NCI-H1417 treated with DMSO at 0.1 percent for 48 hours (cell line): ENCODE results near the gene TBC1D19.

Experiments used
- DNase-seq: peaks from one replicate; lab custom pipeline; 2025; lab: John Stamatoyannopoulos, UW

The TBC1D19 gene

GRCh38 chr4:26782830-26783202, 198.9 kb downstream of the TBC1D19 start:
- DNase-seq, result no peak

- DNase-seq, result no peak
These were observed 200.5 kb downstream of the TBC1D19 start for GRCh38 chr4:26784207-26784865.

- DNase-seq, result no peak
These were observed 201.4 kb downstream of the TBC1D19 start for GRCh38 chr4:26785312-26785711.

- DNase-seq, result no peak
These were observed 201.9 kb downstream of the TBC1D19 start for GRCh38 chr4:26785810-26786209.

GRCh38 chr4:26786916-26787315, 203.0 kb downstream of the TBC1D19 start:
- no peak for DNase-seq

- DNase-seq, result no peak
These were observed 203.8 kb downstream of the TBC1D19 start for GRCh38 chr4:26787461-26788340.

GRCh38 chr4:26788341-26788733, 204.5 kb downstream of the TBC1D19 start:
- DNase-seq, result no peak

GRCh38 chr4:26789208-26789607, 205.3 kb downstream of the TBC1D19 start:
- no peak for DNase-seq

- DNase-seq, result no peak
These were observed 207.5 kb downstream of the TBC1D19 start for GRCh38 chr4:26791346-26791745.

GRCh38 chr4:26792639-26793038, 208.8 kb downstream of the TBC1D19 start:
- DNase-seq, result no peak

GRCh38 chr4:26793735-26794134, 209.9 kb downstream of the TBC1D19 start:
- no peak for DNase-seq

- no peak for DNase-seq
These were observed 212.2 kb downstream of the TBC1D19 start for GRCh38 chr4:26796081-26796480.

- DNase-seq, result no peak
These were observed 218.9 kb downstream of the TBC1D19 start for GRCh38 chr4:26802790-26803189.

- no peak for DNase-seq
These were observed 219.5 kb downstream of the TBC1D19 start for GRCh38 chr4:26803211-26803861.

- DNase-seq, result no peak
These were observed 220.6 kb downstream of the TBC1D19 start for GRCh38 chr4:26804451-26804850.

GRCh38 chr4:26804925-26805324, 221.0 kb downstream of the TBC1D19 start:
- DNase-seq, result no peak
